H1 (cell line): ENCODE measurements around the gene STEAP1. TPM values are rescaled to one million over a fixed set of nuclear protein-coding genes. Genes with fewer than 3 reads are reported as not detected.

Experiments used
- CTCF ChIA-PET: fragments of 300-600 bp; sonication (Branson Sonifier 250); formaldehyde crosslinking; loops from one replicate; lab custom pipeline; 2021; ENCODE audit not compliant: partially characterized antibody; lab: Charles Lee
- POLR2A ChIA-PET: fragments of 300-600 bp; sonication (Branson Sonifier 250); formaldehyde crosslinking; loops from one replicate; lab custom pipeline; 2021; ENCODE audit warnings: inconsistent platforms; ENCODE audit not compliant: partially characterized antibody; lab: Charles Lee
- DNase-seq, 2 experiments: peaks; one replicate each; pipeline versions ENCODE4 v3.0.0 to v3.0.0-alpha.2; 2010 to 2022; ENCODE audit warnings: low spot score in 2 of 2, low read depth in 1 of 2, mixed read lengths in 1 of 2
- FAIRE-seq: peaks from 2 replicates; lab custom pipeline; 2011; peaks lifted over from hg19 to GRCh38; lab: Jason Lieb, UNC
- H2AFZ ChIP-seq: 2 replicates; pipeline ENCODE4 v1.8.1; 2012; ENCODE audit warnings: low read length, inconsistent platforms
- H2AK5ac ChIP-seq: 2 replicates; pipeline ENCODE4 v1.6.1; 2013; ENCODE audit warnings: low read depth, low read length
- H2BK120ac ChIP-seq: replicated peaks from 2 replicates; pipeline ENCODE3; 2013; ENCODE audit warnings: low read depth, low read length, inconsistent platforms
- H2BK12ac ChIP-seq: 2 replicates; pipeline ENCODE4 v1.6.1; 2013; ENCODE audit warnings: low read depth, low read length
- H2BK15ac ChIP-seq: 2 replicates; pipeline ENCODE4 v1.6.1; 2013; ENCODE audit warnings: low read length
- H2BK20ac ChIP-seq: 2 replicates; pipeline ENCODE4 v1.6.1; 2013; ENCODE audit warnings: low read length
- H2BK5ac ChIP-seq: 2 replicates; pipeline ENCODE4 v1.6.1; 2013; ENCODE audit warnings: low read depth, low read length
- H3K14ac ChIP-seq: 2 replicates; pipeline ENCODE4 v1.6.1; 2013; ENCODE audit warnings: inconsistent platforms; ENCODE audit not compliant: insufficient read length
- H3K18ac ChIP-seq: 2 replicates; pipeline ENCODE4 v1.6.1; 2013; ENCODE audit warnings: low read length; ENCODE audit errors: extremely low read depth
- H3K23ac ChIP-seq: 2 replicates; pipeline ENCODE4 v1.6.1; 2013; ENCODE audit warnings: inconsistent platforms; ENCODE audit not compliant: insufficient read length
- H3K23me2 ChIP-seq: 2 replicates; pipeline ENCODE4 v1.6.1; 2013; ENCODE audit warnings: low read depth, low read length
- H3K27ac ChIP-seq: 2 replicates; pipeline ENCODE4 v1.6.1; 2011; ENCODE audit warnings: low read depth, low read length, inconsistent platforms
- H3K27me3 ChIP-seq, 4 experiments: replicated peaks in 1 of 4; 1 replicate in 1 of 4; 2 replicates in 3 of 4; pipeline versions ENCODE4 v1.6.1 to v1.8.1; 2011 to 2013; ENCODE audit warnings: low read length in 3 of 4, mild to moderate bottlenecking in 3 of 4, inconsistent platforms in 2 of 4, mixed read lengths in 2 of 4, moderate library complexity in 1 of 4; ENCODE audit not compliant: control insufficient read depth in 3 of 4, insufficient read depth in 3 of 4; ENCODE audit errors: extremely low read depth in 1 of 4
- H3K36me3 ChIP-seq, 4 experiments: 2 replicates each; pipeline versions ENCODE4 v1.6.1 to v1.8.1; 2011 to 2013; ENCODE audit warnings: mild to moderate bottlenecking in 4 of 4, low read length in 3 of 4, moderate library complexity in 2 of 4, control low read depth in 1 of 4, inconsistent platforms in 1 of 4; ENCODE audit not compliant: insufficient read depth in 4 of 4, control insufficient read depth in 2 of 4
- H3K4ac ChIP-seq: replicated peaks from 2 replicates; pipeline ENCODE3; 2013; ENCODE audit warnings: low read length, low read depth, mixed read lengths, inconsistent platforms; ENCODE audit not compliant: insufficient read length
- H3K4me1 ChIP-seq, 4 experiments: replicated peaks in 1 of 4; 1 replicate in 1 of 4; 2 replicates in 3 of 4; pipeline versions ENCODE4 v1.6.1 to v1.8.1; 2011 to 2013; ENCODE audit warnings: low read length in 3 of 4, inconsistent platforms in 2 of 4, mixed read lengths in 1 of 4; ENCODE audit not compliant: insufficient read depth in 4 of 4, control insufficient read depth in 3 of 4
- H3K4me2 ChIP-seq, 2 experiments: 2 replicates each; pipeline versions ENCODE4 v1.6.1 to v1.8.1; 2011 to 2013; ENCODE audit warnings: low read depth in 2 of 2, low read length in 2 of 2, control low read depth in 1 of 2, inconsistent platforms in 1 of 2, mild to moderate bottlenecking in 1 of 2; ENCODE audit not compliant: insufficient read depth in 1 of 2
- H3K4me3 ChIP-seq, 4 experiments: fragments of 200-600, 300-600 bp in 1 of 4; sonication (generic), shearing (Covaris generic), sonication (Bioruptor Twin) in 1 of 4; 2 replicates each; pipeline versions ENCODE4 v1.5.1 to v1.8.1; 2011 to 2016; ENCODE audit warnings: low read length in 4 of 4, low read depth in 3 of 4, control low read depth in 2 of 4, inconsistent platforms in 2 of 4, mild to moderate bottlenecking in 2 of 4, mixed read lengths in 1 of 4, moderate library complexity in 1 of 4; ENCODE audit not compliant: insufficient read depth in 2 of 4; ENCODE audit errors: extremely low read depth in 1 of 4
- H3K56ac ChIP-seq: replicated peaks from 2 replicates; pipeline ENCODE3; 2013; ENCODE audit warnings: low read depth, mild to moderate bottlenecking, mixed read lengths, low read length, inconsistent platforms; ENCODE audit not compliant: insufficient read length
- H3K79me1 ChIP-seq: 2 replicates; pipeline ENCODE4 v1.6.1; 2013; ENCODE audit warnings: low read depth, low read length, control low read depth
- H3K79me2 ChIP-seq, 2 experiments: 2 replicates each; pipeline versions ENCODE4 v1.6.1 to v1.8.1; 2012 to 2013; ENCODE audit warnings: low read length in 2 of 2, mild to moderate bottlenecking in 2 of 2, inconsistent platforms in 1 of 2; ENCODE audit not compliant: insufficient read depth in 2 of 2, control insufficient read depth in 1 of 2
- H3K9ac ChIP-seq, 4 experiments: replicated peaks in 1 of 4; 1 replicate in 1 of 4; 2 replicates in 3 of 4; pipeline versions ENCODE4 v1.6.1 to v1.8.1; 2011 to 2013; ENCODE audit warnings: low read depth in 3 of 4, low read length in 3 of 4, control low read depth in 2 of 4, mild to moderate bottlenecking in 2 of 4, moderate library complexity in 2 of 4, inconsistent platforms in 1 of 4; ENCODE audit errors: extremely low read depth in 1 of 4
- H3K9me3 ChIP-seq, 2 experiments: 2 replicates each; pipeline versions ENCODE4 v1.6.1 to v1.8.1; 2012 to 2013; ENCODE audit warnings: mild to moderate bottlenecking in 2 of 2, moderate library complexity in 2 of 2, control low read depth in 1 of 2, inconsistent platforms in 1 of 2, low read depth in 1 of 2, low read length in 1 of 2, mixed read lengths in 1 of 2; ENCODE audit not compliant: insufficient read depth in 2 of 2
- H4K20me1 ChIP-seq, 2 experiments: replicated peaks in 1 of 2; 2 replicates each; pipeline versions ENCODE3 to v1.8.1; 2011 to 2013; ENCODE audit warnings: inconsistent platforms in 2 of 2, low read length in 2 of 2, mild to moderate bottlenecking in 1 of 2; ENCODE audit not compliant: insufficient read depth in 2 of 2, control insufficient read depth in 1 of 2
- H4K5ac ChIP-seq: 2 replicates; pipeline ENCODE4 v1.6.1; 2013; ENCODE audit warnings: low read length, low read depth, mixed read lengths, inconsistent platforms; ENCODE audit not compliant: insufficient read length
- H4K8ac ChIP-seq: 2 replicates; pipeline ENCODE4 v1.8.0; 2013; ENCODE audit warnings: mild to moderate bottlenecking, moderate library complexity, low read length, inconsistent platforms; ENCODE audit not compliant: insufficient read depth; ENCODE audit errors: extremely low read depth
- H4K91ac ChIP-seq: replicated peaks from 2 replicates; pipeline ENCODE3; 2013; ENCODE audit warnings: low read length, mixed read lengths, inconsistent platforms; ENCODE audit not compliant: insufficient read length
- CEBPB ChIP-seq: IDR thresholded peaks from 2 replicates; pipeline ENCODE4 v1.6.1; 2012; ENCODE audit warnings: low read depth, low read length
- CHD1 ChIP-seq: IDR thresholded peaks from 2 replicates; pipeline ENCODE4 v1.6.1; 2012; ENCODE audit warnings: low read depth, low read length, improper control_type of control experiment
- GTF2F1 ChIP-seq: IDR thresholded peaks from 2 replicates; pipeline ENCODE4 v1.6.1; 2012; ENCODE audit warnings: low read depth, low read length, improper control_type of control experiment, borderline replicate concordance
- HDAC2 ChIP-seq, 2 experiments: fragments of 300-600 bp in 1 of 2; sonication (generic) in 1 of 2; IDR thresholded peaks; 2 replicates each; pipeline ENCODE4 v1.6.1; 2011 to 2012; ENCODE audit warnings: low read depth in 2 of 2, low read length in 2 of 2, mild to moderate bottlenecking in 2 of 2, moderate library complexity in 2 of 2, borderline replicate concordance in 1 of 2, inconsistent platforms in 1 of 2
- MAFK ChIP-seq: IDR thresholded peaks from 2 replicates; pipeline ENCODE4 v1.6.1; 2012; ENCODE audit warnings: low read depth, mild to moderate bottlenecking, improper control_type of control experiment, low read length
- RBBP5 ChIP-seq: IDR thresholded peaks from 2 replicates; pipeline ENCODE4 v1.7.1; 2012; ENCODE audit warnings: low read depth, mild to moderate bottlenecking, inconsistent platforms, low read length, moderate library complexity, borderline replicate concordance
- SAP30 ChIP-seq: fragments of 300-600 bp; sonication (generic); IDR thresholded peaks from 2 replicates; pipeline ENCODE4 v1.7.1; 2012; ENCODE audit warnings: low read length, moderate library complexity, mild to moderate bottlenecking, inconsistent platforms; ENCODE audit not compliant: insufficient read depth, insufficient replicate concordance
- SIN3A ChIP-seq, 2 experiments: IDR thresholded peaks in 1 of 2; conservative IDR thresholded peaks in 1 of 2; 2 replicates each; pipeline ENCODE4 v1.6.1; 2011 to 2012; ENCODE audit warnings: low read length in 2 of 2, improper control_type of control experiment in 1 of 2, low read depth in 1 of 2, mild to moderate bottlenecking in 1 of 2
- SUZ12 ChIP-seq: fragments of 200-600 bp; sonication (generic); IDR thresholded peaks from 2 replicates; pipeline ENCODE4 v1.6.1; 2012; ENCODE audit warnings: mild to moderate bottlenecking, inconsistent platforms, low read length, moderate library complexity, mixed read lengths
- TAF1 ChIP-seq: IDR thresholded peaks from 2 replicates; pipeline ENCODE4 v1.6.1; 2011; ENCODE audit warnings: mild to moderate bottlenecking, low read depth, low read length
- WGBS, 2 experiments: shearing (Covaris generic) in 1 of 2; methylation state at CpG; one replicate each; pipeline versions ENCODE4 v1.1.6 to v1.1.7; 2013 to 2015; ENCODE audit warnings: low lambda C conversion rate in 2 of 2, mixed read lengths in 2 of 2, inconsistent platforms in 1 of 2, low coverage in 1 of 2, missing lambda C conversion rate in 1 of 2; ENCODE audit not compliant: insufficient replicate concordance in 2 of 2, insufficient coverage in 1 of 2, insufficient read length in 1 of 2; ENCODE audit errors: extremely low coverage in 1 of 2, missing lambda C conversion rate in 1 of 2; 5-methylcytosine and 5-hydroxymethylcytosine counted together
- polyA plus RNA-seq, 7 experiments: library from polyadenylated mRNA; depleted of rRNA in 3 of 7; stranded (reverse) in 5 of 7; unstranded in 2 of 7; fragments of >200 nt in 5 of 7; fragments of 200-250 nt in 2 of 7; gene quantifications; 1 replicate in 5 of 7; 2 replicates in 1 of 7; 4 replicates in 1 of 7; pipeline versions ENCODE4 v1.2.1 to v1.2.3, GENCODE V29; 2011 to 2013; ENCODE audit warnings: missing spikeins in 2 of 7, mixed read lengths in 2 of 7
- total RNA-seq: library from RNA; stranded (reverse); fragmentation: NEBNext Ultra II Directional; extraction: Animal tissue kit (Norgen Biotek cat#: 25700); gene quantifications from 2 replicates; pipeline ENCODE4 v1.2.1, GENCODE V29; 2021

Gene STEAP1
- total and polyA plus RNA-seq, 2 of the 8 experiments (the other 6 are each of a cell fraction or from before 2014, with no cell fraction given): 9.2 to 9.5 TPM

DNA sequence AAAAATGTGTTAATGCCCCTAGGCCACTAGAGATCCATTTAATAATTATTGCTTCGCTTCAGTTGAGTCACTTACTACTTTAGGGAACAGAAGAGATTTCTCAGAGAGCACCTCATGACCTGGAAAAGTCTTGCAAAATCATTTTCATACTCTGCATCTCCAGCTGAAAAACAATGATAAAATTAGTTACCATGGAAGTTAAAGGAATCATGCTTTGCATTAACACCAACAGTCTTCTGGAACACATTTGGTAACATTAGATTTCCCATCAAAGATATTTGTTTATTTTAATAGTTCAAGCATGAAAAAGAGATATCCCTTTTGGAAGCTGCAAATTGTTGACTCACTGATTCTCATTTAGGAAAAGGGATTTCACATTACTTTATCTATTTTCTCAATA lies 55.5 kb downstream of the STEAP1 start:
- Histone ChIP-seq H3K9me3 (no peaks in the 10 kb centered on the region), H4K5ac (no peak overlapping the region), H3K23me2 (peaks cover 13% of the 10 kb centered on the region), H3K14ac (no peak overlapping the region), H2BK12ac (no peak overlapping the region), H3K4me1 (peaks cover 2 to 9% (median 7%) of the 10 kb centered on the region in 4 experiments; a peak in 6 of 7 replicates), H4K91ac (no peak overlapping the region), H3K79me2 (peaks cover 0 to 26% of the 10 kb centered on the region in 2 experiments; a peak in 3 of 4 replicates), H2AFZ (no peak overlapping the region), H3K4me2 (no peak overlapping the region; a peak in 1 of 4 replicates), H4K8ac (no peak overlapping the region), H3K56ac (no peak overlapping the region), H3K4me3 (no peak overlapping the region), H2BK20ac (no peak overlapping the region), H2BK120ac (no peak overlapping the region), H2BK5ac (no peak overlapping the region), H3K23ac (no peak overlapping the region), H3K36me3 (no peaks in the 10 kb centered on the region), H3K9ac (no peak overlapping the region), H3K27ac (no peak overlapping the region), H4K20me1 (no peaks in the 10 kb centered on the region), H2BK15ac (no peak overlapping the region), H2AK5ac (no peak overlapping the region), H3K79me1 (no peaks in the 10 kb centered on the region), H3K4ac (no peak overlapping the region), H3K27me3 (no peaks in the 10 kb centered on the region), H3K18ac (no peak overlapping the region)
- WGBS, 2 experiments: 95% methylated on average over 1 of the region's 1 CpG; no CpG with 5 or more reads in 1 of the 2 experiments
- TF ChIP-seq SUZ12 (no peak), SAP30 (no peak), CEBPB (no peak), HDAC2 (IDR thresholded peaks at IDR 0.05; ENCODE audit: borderline replicate concordance in 1 of 2, low read depth in 2 of 2, low read length in 2 of 2) (no peak), TAF1 (no peak), GTF2F1 (no peak), RBBP5 (no peak), MAFK (no peak), CHD1 (no peak), SIN3A (conservative IDR thresholded peaks at IDR 0.05 in 1 of 2, IDR thresholded peaks at IDR 0.05 in 1 of 2; ENCODE audit: low read depth in 1 of 2, low read length in 2 of 2) (no peak)
- ChIA-PET POLR2A (no interaction called here), CTCF (no interaction called here)
- no peak for DNase-seq
- FAIRE-seq: no peak
